HepG2 (cell line): ENCODE results near the gene C11orf21. TPM values are rescaled to one million over a fixed set of nuclear protein-coding genes. Genes with fewer than 3 reads are reported as not detected.

Experiments used
- ATAC-seq: fragments of 200-7000 bp; cut with Tn5 transposase; 3 replicates; pipeline ENCODE4 v1.9.1; 2020; ENCODE audit warnings: mild to moderate bottlenecking, moderate library complexity
- BruUV-seq: library from RNA; stranded (reverse); fragments of 400-500 nt; replicated peaks from 2 replicates; lab custom pipeline; 2021; lab: Mats Ljungman, UMichigan
- CTCF ChIA-PET: fragments of 300-600 bp; formaldehyde crosslinking; extraction: SDS; loops from one replicate; lab custom pipeline; 2021; ENCODE audit warnings: low total read pairs, inconsistent platforms, low intra/inter-chr PET ratio; lab: Yijun Ruan, JAX
- POLR2A ChIA-PET: fragments of 350-600 bp; sonication (Branson Sonifier 250); formaldehyde crosslinking; loops from one replicate; lab custom pipeline; 2020; ENCODE audit warnings: antibody characterized with exemption, inconsistent platforms; lab: Yijun Ruan, JAX
- DNase-seq: peaks from one replicate; pipeline ENCODE4 v3.0.0-alpha.2; 2015; ENCODE audit warnings: low spot score
- FAIRE-seq: peaks from 3 replicates; lab custom pipeline; 2011; peaks lifted over from hg19 to GRCh38; lab: Jason Lieb, UNC
- H2AFZ ChIP-seq: one replicate; pipeline ENCODE4 v1.6.1; 2011; ENCODE audit warnings: low read length, inconsistent platforms
- H3K27ac ChIP-seq: fragments of 300-600 bp; 3 replicates; pipeline ENCODE4 v1.8.0; 2011; ENCODE audit warnings: mixed run types, mild to moderate bottlenecking, mixed read lengths, low read length, inconsistent platforms; ENCODE audit not compliant: insufficient read depth; ENCODE audit errors: extremely low read length
- H3K27me3 ChIP-seq, 2 experiments: fragments of 200-600 bp in 1 of 2; 2 replicates in 1 of 2; 3 replicates in 1 of 2; pipeline versions ENCODE4 v1.6.0 to v1.8.0; 2011; ENCODE audit warnings: low read length in 2 of 2, mild to moderate bottlenecking in 2 of 2, moderate library complexity in 2 of 2, inconsistent platforms in 1 of 2; ENCODE audit not compliant: insufficient read depth in 2 of 2, control insufficient read depth in 1 of 2
- H3K36me3 ChIP-seq, 2 experiments: fragments of 200-600 bp in 1 of 2; replicated peaks in 1 of 2; 2 replicates in 1 of 2; 3 replicates in 1 of 2; pipeline versions ENCODE4 v1.5.1 to v1.8.0; 2011; ENCODE audit warnings: low read length in 2 of 2, inconsistent platforms in 1 of 2; ENCODE audit not compliant: insufficient read depth in 2 of 2, control insufficient read depth in 1 of 2
- H3K4me1 ChIP-seq: 2 replicates; pipeline ENCODE4 v1.5.1; 2012; ENCODE audit warnings: low read length, inconsistent platforms; ENCODE audit not compliant: insufficient read depth
- H3K4me2 ChIP-seq: 2 replicates; pipeline ENCODE4 v1.6.0; 2011; ENCODE audit warnings: low read depth, low read length, inconsistent platforms
- H3K4me3 ChIP-seq, 3 experiments: fragments of 200-600 bp in 1 of 3; sonication (generic), shearing (Covaris generic) in 1 of 3; replicated peaks in 1 of 3; 2 replicates each; pipeline ENCODE4 v1.5.1; 2011 to 2016; ENCODE audit warnings: low read length in 3 of 3, inconsistent platforms in 2 of 3, low read depth in 2 of 3, mild to moderate bottlenecking in 2 of 3, control low read depth in 1 of 3, mixed read lengths in 1 of 3; ENCODE audit not compliant: insufficient read depth in 1 of 3
- H3K79me2 ChIP-seq: one replicate; pipeline ENCODE4 v1.6.1; 2011; ENCODE audit warnings: low read length, inconsistent platforms; ENCODE audit not compliant: insufficient read depth
- H3K9ac ChIP-seq: 2 replicates; pipeline ENCODE4 v1.6.0; 2011; ENCODE audit warnings: mild to moderate bottlenecking, low read depth, low read length, inconsistent platforms; ENCODE audit not compliant: insufficient read depth
- H3K9me3 ChIP-seq: 2 replicates; pipeline ENCODE4 v1.5.1; 2012; ENCODE audit warnings: mild to moderate bottlenecking, low read length
- H4K20me1 ChIP-seq: 2 replicates; pipeline ENCODE4 v1.6.0; 2011; ENCODE audit warnings: inconsistent platforms, mild to moderate bottlenecking, low read length, moderate library complexity; ENCODE audit not compliant: insufficient read depth
- AHR ChIP-seq: IDR thresholded peaks from 2 replicates; pipeline ENCODE4 v1.6.1; 2018; ENCODE audit warnings: missing genetic modification reagents, missing compliant biosample characterization
- CEBPB ChIP-seq: IDR thresholded peaks from 2 replicates; pipeline ENCODE4 v1.6.1; 2011; ENCODE audit warnings: low read depth, low read length, improper control_type of control experiment, borderline replicate concordance
- CEBPG ChIP-seq: IDR thresholded peaks from 2 replicates; pipeline ENCODE4 v1.6.1; 2016
- CHCHD3 ChIP-seq: sonication (generic); formaldehyde crosslinking; IDR thresholded peaks from 2 replicates; pipeline ENCODE4 v1.8.0; 2022; ENCODE audit warnings: mild to moderate bottlenecking, missing genetic modification reagents, moderate library complexity
- GMEB2 ChIP-seq: IDR thresholded peaks from 2 replicates; pipeline ENCODE4 v1.6.1; 2016; ENCODE audit warnings: missing biosample characterization, missing genetic modification reagents, low read depth
- HNF4A ChIP-seq: sonication (generic); formaldehyde crosslinking; IDR thresholded peaks from 2 replicates; pipeline ENCODE4 v1.4.0; 2020; ENCODE audit warnings: missing genetic modification reagents
- HNF4G ChIP-seq, 2 experiments: sonication (generic) in 1 of 2; formaldehyde crosslinking in 1 of 2; IDR thresholded peaks; 2 replicates each; pipeline versions ENCODE4 v1.4.0 to v1.6.1; 2011 to 2020; ENCODE audit warnings: borderline replicate concordance in 2 of 2, low read depth in 2 of 2, mild to moderate bottlenecking in 2 of 2, low read length in 1 of 2, missing genetic modification reagents in 1 of 2, moderate library complexity in 1 of 2
- HNRNPL ChIP-seq: fragments of 200-400 bp; formaldehyde crosslinking; IDR thresholded peaks from 2 replicates; pipeline ENCODE4 v1.6.1; 2017; ENCODE audit warnings: mild to moderate bottlenecking, low read depth, low read length
- MEIS1 ChIP-seq: sonication (generic); formaldehyde crosslinking; IDR thresholded peaks from 2 replicates; pipeline ENCODE4 v1.9.0; 2021; ENCODE audit warnings: mild to moderate bottlenecking, missing genetic modification reagents, moderate library complexity, borderline replicate concordance
- PBX2 ChIP-seq: IDR thresholded peaks from 2 replicates; pipeline ENCODE4 v1.6.1; 2016; ENCODE audit warnings: control low read depth
- PHF20 ChIP-seq: sonication (generic); formaldehyde crosslinking; IDR thresholded peaks from 2 replicates; pipeline ENCODE4 v1.5.0; 2020; ENCODE audit warnings: mild to moderate bottlenecking, missing genetic modification reagents
- RBAK ChIP-seq: sonication (generic); formaldehyde crosslinking; IDR thresholded peaks from 2 replicates; pipeline ENCODE4 v1.5.1; 2020; ENCODE audit warnings: mild to moderate bottlenecking, missing genetic modification reagents
- ZBTB14 ChIP-seq: sonication (generic); formaldehyde crosslinking; IDR thresholded peaks from 2 replicates; pipeline ENCODE4 v1.4.0; 2020; ENCODE audit warnings: missing genetic modification reagents
- ZC3H4 ChIP-seq: sonication (generic); formaldehyde crosslinking; IDR thresholded peaks from 2 replicates; pipeline ENCODE4 v1.4.0; 2020; ENCODE audit warnings: missing genetic modification reagents, borderline replicate concordance
- ZNF432 ChIP-seq: sonication (generic); formaldehyde crosslinking; IDR thresholded peaks from 2 replicates; pipeline ENCODE4 v1.5.0; 2020; ENCODE audit warnings: missing genetic modification reagents, mild to moderate bottlenecking, borderline replicate concordance
- ZNF564 ChIP-seq: sonication (generic); formaldehyde crosslinking; IDR thresholded peaks from 2 replicates; pipeline ENCODE4 v1.8.1; 2023; ENCODE audit warnings: mild to moderate bottlenecking, missing genetic modification reagents
- ZNF800 ChIP-seq: sonication (generic); formaldehyde crosslinking; IDR thresholded peaks from 2 replicates; pipeline ENCODE4 v1.4.0; 2020; ENCODE audit warnings: missing genetic modification reagents
- WGBS: methylation state at CpG from one replicate; pipeline ENCODE4 v1.1.6; 2017; ENCODE audit warnings: low lambda C conversion rate; 5-methylcytosine and 5-hydroxymethylcytosine counted together
- in situ Hi-C: cut with HindIII; loops from 2 replicates; pipeline ENCODE4 v1.10.0; 2017; ENCODE audit warnings: low pct_unique_long_range_greater_than_20kb; ENCODE audit not compliant: extremely low pct_ligation_motif_present
- intact Hi-C: fragments of 100-400 bp; cut with micrococcal nuclease; formaldehyde crosslinking; loops from one replicate; pipeline ENCODE4 v1.10.0; 2022; ENCODE audit not compliant: unreplicated experiment
- polyA plus RNA-seq, 8 experiments: library from polyadenylated mRNA; depleted of rRNA in 3 of 8; stranded (reverse) in 7 of 8; unstranded in 1 of 8; fragments of >200 nt; fragmentation: Illumina TruSeq in 4 of 8; extraction: Trizol in 4 of 8; gene quantifications; 2 replicates each; pipeline versions ENCODE4 v1.2.1 to v1.2.3, GENCODE V29; 2011 to 2016; ENCODE audit warnings: low read depth in 4 of 8, missing spikeins in 1 of 8, mixed read lengths in 1 of 8; ENCODE audit not compliant: insufficient read depth in 1 of 8
- total RNA-seq, 5 experiments: library from RNA; depleted of rRNA; stranded (reverse); fragments of >200 nt; fragmentation: Illumina TruSeq; extraction: Trizol; gene quantifications; 2 replicates each; pipeline ENCODE4 v1.2.3, GENCODE V29; 2016; ENCODE audit warnings: low read depth in 1 of 5

Gene C11orf21
- total and polyA plus RNA-seq, 2 of the 13 experiments (the other 11 are each of a cell fraction or from before 2014, with no cell fraction given), result 0.08 TPM; not detected in 1

DNA sequence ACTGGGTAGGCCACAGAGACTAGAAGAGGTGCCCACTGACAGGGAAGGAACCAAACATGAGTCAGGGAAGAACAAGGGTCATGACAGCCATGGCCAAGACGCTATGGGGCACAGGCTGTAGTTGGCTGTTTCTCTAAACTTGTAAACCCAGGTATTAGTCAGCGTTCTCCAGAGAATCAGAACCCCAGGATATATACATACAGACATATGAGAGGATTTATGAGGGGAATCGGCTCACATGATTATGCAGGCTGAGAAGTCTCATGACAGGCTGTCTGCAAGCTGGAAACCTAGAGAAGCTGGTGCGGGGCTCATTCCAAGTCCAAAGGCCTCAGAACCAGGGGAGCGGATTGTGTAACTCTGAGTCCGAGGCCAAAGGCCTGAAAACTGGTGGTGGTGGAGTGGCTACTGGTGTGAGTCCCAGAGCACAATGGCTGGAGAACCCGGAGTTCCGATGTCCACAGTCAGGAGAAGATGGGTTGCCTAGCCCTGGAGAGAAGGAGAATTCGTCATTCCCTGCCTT is 45.7 kb upstream of the C11orf21 start:
- Histone ChIP-seq H3K9me3 (no peaks in the 10 kb centered on the region), H3K27ac (no peak overlapping the region), H3K4me3 (no peak overlapping the region), H3K4me1 (no peaks in the 10 kb centered on the region), H3K36me3 (no peaks in the 10 kb centered on the region), H4K20me1 (no peaks in the 10 kb centered on the region), H3K27me3 (peaks cover 0 to 25% of the 10 kb centered on the region in 2 experiments; a peak in 4 of 5 replicates), H3K9ac (no peak overlapping the region), H3K4me2 (no peak overlapping the region), H2AFZ (no peak overlapping the region), H3K79me2 (no peaks in the 10 kb centered on the region)
- no peak for FAIRE-seq
- no TSS peak for BruUV-seq
- ChIA-PET CTCF (no interaction called here), POLR2A (no interaction called here)
- peak; percentile 62 for ATAC-seq
- in situ Hi-C loops, result no loop called here
- WGBS, result 12% methylated on average over 9 of the region's 9 CpGs
- TF ChIP-seq AHR (CRISPR knock-in tag) (no peak), ZNF564 (CRISPR knock-in tag) (peak; percentile 92), CEBPB (peak; percentile 52; the same call in 1 of the 2 replicates), PBX2 (CRISPR knock-in tag) (no peak), ZC3H4 (CRISPR knock-in tag) (no peak), ZBTB14 (CRISPR knock-in tag) (no peak), HNF4A (CRISPR knock-in tag) (peak; percentile 64), ZNF800 (no peak), GMEB2 (no peak), RBAK (no peak), MEIS1 (CRISPR knock-in tag) (no peak), ZNF432 (no peak), HNF4G (IDR thresholded peaks at IDR 0.05; ENCODE audit: borderline replicate concordance, low read depth, low read length) (peak; percentile 67; the same call in 1 of the 2 replicates), HNF4G (CRISPR knock-in tag; IDR thresholded peaks at IDR 0.05; ENCODE audit: borderline replicate concordance, low read depth) (no peak), PHF20 (no peak), HNRNPL (no peak), CHCHD3 (CRISPR knock-in tag) (no peak), CEBPG (CRISPR knock-in tag) (peak; percentile 32)
- peak; percentile 6 for DNase-seq
- intact Hi-C loops, result no loop called here
